Measurements from ENCODE around the gene RYK.

GRCh38 chr3:134114726-134115125, 135.9 kb downstream of the RYK start:
- TF ChIP-seq, protein P1, sequence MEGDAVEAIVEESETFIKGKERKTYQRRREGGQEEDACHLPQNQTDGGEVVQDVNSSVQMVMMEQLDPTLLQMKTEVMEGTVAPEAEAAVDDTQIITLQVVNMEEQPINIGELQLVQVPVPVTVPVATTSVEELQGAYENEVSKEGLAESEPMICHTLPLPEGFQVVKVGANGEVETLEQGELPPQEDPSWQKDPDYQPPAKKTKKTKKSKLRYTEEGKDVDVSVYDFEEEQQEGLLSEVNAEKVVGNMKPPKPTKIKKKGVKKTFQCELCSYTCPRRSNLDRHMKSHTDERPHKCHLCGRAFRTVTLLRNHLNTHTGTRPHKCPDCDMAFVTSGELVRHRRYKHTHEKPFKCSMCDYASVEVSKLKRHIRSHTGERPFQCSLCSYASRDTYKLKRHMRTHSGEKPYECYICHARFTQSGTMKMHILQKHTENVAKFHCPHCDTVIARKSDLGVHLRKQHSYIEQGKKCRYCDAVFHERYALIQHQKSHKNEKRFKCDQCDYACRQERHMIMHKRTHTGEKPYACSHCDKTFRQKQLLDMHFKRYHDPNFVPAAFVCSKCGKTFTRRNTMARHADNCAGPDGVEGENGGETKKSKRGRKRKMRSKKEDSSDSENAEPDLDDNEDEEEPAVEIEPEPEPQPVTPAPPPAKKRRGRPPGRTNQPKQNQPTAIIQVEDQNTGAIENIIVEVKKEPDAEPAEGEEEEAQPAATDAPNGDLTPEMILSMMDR (conservative IDR thresholded peaks at IDR 0.05; ENCODE audit: low read length) = no peak
- TF ChIP-seq EZH2phosphoT487 (IDR thresholded peaks at IDR 0.05; ENCODE audit: borderline replicate concordance) = no peak

Measured in Loucy (cell line).